ENCODE measurements around the gene MED1. TPM values are rescaled to one million over a fixed set of nuclear protein-coding genes. Genes with fewer than 3 reads are reported as not detected.
"Not testable (repeated sequence)": the region's sequence is repeated elsewhere in the genome, so short reads cannot be mapped to it uniquely, and the experiment has no call there.

The MED1 gene
- total RNA-seq, 1 donor from 2014 or later, result 63.7 TPM

GRCh38 chr17:39461926-39462569 lies 11.0 kb upstream of the MED1 start:
- Mint-ChIP-seq H3K4me1 (ENCODE audit: low read depth) (peaks cover 19% of the 10 kb centered on the region), H3K9me3 (no peaks in the 10 kb centered on the region), H3K27me3 (ENCODE audit: low read depth) (no peaks in the 10 kb centered on the region), H3K27ac (peak overlapping the region; percentile 99), H3K4me3 (ENCODE audit: low read depth) (peak overlapping the region; percentile 96), H3K36me3 (ENCODE audit: low read depth) (peaks cover 43% of the 10 kb centered on the region)
- DNase-seq (ENCODE audit: low spot score), result no peak
- intact Hi-C loops (cut with micrococcal nuclease), result loop anchor here (1.0 to 5.0 kb wide), 3 partner anchors 11 to 255 kb away; partner anchors contain the start of gene MED1

GRCh38 chr17:39461113-39461925 lies 10.3 kb upstream of the MED1 start, which contains the start of gene CDK12:
Gene CDK12 (plus strand): TSS chr17:39461486. CDS start chr17:39462072, 586 bp downstream.
- Mint-ChIP-seq H3K4me3 (ENCODE audit: low read depth) (peak within 1 kb of the TSS; percentile 96), H3K27me3 (ENCODE audit: low read depth) (no peaks in the 10 kb centered on the region), H3K4me1 (ENCODE audit: low read depth) (peaks cover 17% of the 10 kb centered on the region), H3K9me3 (no peaks in the 10 kb centered on the region), H3K27ac (peak within 1 kb of the TSS; percentile 99), H3K36me3 (ENCODE audit: low read depth) (peaks cover 39% of the 10 kb centered on the region)
- intact Hi-C loops (cut with micrococcal nuclease), result loop anchor here (1.0 to 5.0 kb wide), 3 partner anchors 10 to 254 kb away; partner anchors contain the start of gene MED1
- peak; percentile 94 for DNase-seq (ENCODE audit: low spot score)

DNA sequence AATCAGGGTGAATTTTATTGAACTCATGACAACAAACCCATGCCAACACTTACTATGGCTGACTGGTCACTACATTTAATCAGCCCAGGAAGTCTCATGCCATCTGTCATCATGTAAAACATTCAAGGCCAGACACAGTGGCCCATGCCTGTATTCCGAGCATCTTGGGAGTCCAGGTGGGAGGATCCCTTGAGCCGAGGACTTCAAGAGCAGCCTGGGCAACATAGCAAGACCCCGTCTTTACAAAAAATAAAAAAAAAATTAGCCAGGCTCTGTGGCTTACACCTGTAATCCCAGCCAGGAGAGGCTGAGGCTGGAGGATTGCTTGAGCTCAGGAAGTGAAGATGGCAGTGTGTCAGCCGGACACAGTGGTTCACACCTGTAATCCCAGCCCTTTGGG lies 4.9 kb upstream of the MED1 start:
- no peak for DNase-seq (ENCODE audit: low spot score)
- Mint-ChIP-seq H3K9me3 (no peaks in the 10 kb centered on the region), H3K4me3 (ENCODE audit: low read depth) (no peak overlapping the region), H3K27ac (no peak overlapping the region), H3K4me1 (ENCODE audit: low read depth) (peaks cover 7% of the 10 kb centered on the region), H3K36me3 (ENCODE audit: low read depth) (peaks cover 1% of the 10 kb centered on the region), H3K27me3 (ENCODE audit: low read depth) (no peaks in the 10 kb centered on the region)
- intact Hi-C loops (cut with micrococcal nuclease), result no loop called here

DNA sequence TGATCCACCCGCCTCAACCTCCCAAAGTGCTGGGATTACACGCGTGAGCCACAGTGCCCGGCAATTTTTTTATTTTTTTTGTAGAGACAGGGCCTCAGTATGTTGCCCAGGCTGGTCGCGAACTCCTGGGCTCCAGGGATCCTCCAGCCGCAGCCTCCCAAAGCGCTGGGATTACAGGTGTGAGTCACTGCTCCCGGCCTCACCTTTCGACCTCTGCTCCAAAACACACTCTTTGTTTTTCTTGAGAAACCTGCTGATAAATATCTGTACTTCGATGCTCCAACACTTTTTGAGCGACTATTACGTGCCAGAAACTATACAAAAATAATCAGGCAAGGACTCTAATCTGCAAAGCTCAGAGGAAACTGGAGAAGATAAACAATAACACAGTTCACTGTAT lies 1.0 kb downstream of the MED1 start:
- no peak for DNase-seq (ENCODE audit: low spot score)
- Mint-ChIP-seq H3K27me3 (ENCODE audit: low read depth) (no peaks in the 10 kb centered on the region), H3K4me1 (ENCODE audit: low read depth) (peaks cover 14% of the 10 kb centered on the region), H3K27ac (peak overlapping the region; percentile 96), H3K4me3 (ENCODE audit: low read depth) (peak overlapping the region; percentile 97), H3K9me3 (no peaks in the 10 kb centered on the region), H3K36me3 (ENCODE audit: low read depth) (peaks cover 30% of the 10 kb centered on the region)
- intact Hi-C loops (cut with micrococcal nuclease), result loop anchor here (2.0 kb wide), 1 partner anchor 45 kb away; no protein-coding TSS in a partner anchor

DNA sequence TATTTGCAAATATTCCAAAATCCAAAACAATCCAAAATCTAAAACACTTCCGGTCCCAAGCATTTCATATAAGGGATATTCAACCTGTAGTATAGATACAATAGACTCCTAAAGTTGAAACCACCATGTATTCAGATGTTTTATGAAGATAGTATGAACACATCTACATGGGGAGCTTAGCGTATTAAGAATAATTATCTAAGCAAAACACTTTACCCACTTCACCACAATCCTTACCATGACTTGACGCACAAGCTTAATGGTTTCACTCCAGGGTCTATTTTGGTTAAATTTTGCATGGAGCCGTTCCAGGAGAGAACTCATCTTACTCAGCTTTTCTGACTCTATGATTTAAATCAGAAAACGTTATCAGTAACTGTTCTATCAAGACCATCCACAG lies 3.5 kb downstream of the MED1 start:
- Mint-ChIP-seq H3K27me3 (ENCODE audit: low read depth) (no peaks in the 10 kb centered on the region), H3K36me3 (ENCODE audit: low read depth) (peaks cover 45% of the 10 kb centered on the region), H3K9me3 (no peaks in the 10 kb centered on the region), H3K4me1 (ENCODE audit: low read depth) (peaks cover 11% of the 10 kb centered on the region), H3K4me3 (ENCODE audit: low read depth) (no peak overlapping the region), H3K27ac (no peak overlapping the region)
- no peak for DNase-seq (ENCODE audit: low spot score)
- intact Hi-C loops (cut with micrococcal nuclease), result no loop called here

- intact Hi-C loops (cut with micrococcal nuclease), result no loop called here
- no peak overlapping the region for H3K27ac Mint-ChIP-seq
These were observed 7.7 kb downstream of the MED1 start for GRCh38 chr17:39443326-39443725.

DNA sequence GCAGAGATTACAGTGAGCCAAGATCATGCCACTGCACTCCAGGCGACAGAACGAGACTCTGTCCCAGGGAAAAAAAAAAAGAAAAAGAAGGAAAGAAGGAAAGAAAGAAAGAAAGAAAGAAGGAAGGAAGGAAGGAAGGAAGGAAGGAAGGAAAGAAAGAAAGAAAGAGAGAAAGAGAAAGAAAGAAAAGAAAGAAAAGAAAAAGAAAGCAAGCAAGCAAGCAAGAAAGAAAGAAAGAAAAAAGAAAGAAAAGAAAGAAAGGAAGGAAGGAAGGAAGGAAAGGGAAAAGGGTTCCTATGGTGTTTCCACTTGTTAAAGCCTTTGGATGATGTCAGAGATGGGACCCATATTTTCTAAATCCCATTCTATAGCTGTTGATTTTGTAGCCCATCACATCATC lies 11.2 kb downstream of the MED1 start:
- H3K27me3 Mint-ChIP-seq (ENCODE audit: low read depth); H3K4me1 Mint-ChIP-seq (ENCODE audit: low read depth); H3K27ac Mint-ChIP-seq; H3K4me3 Mint-ChIP-seq (ENCODE audit: low read depth); H3K9me3 Mint-ChIP-seq; intact Hi-C loops (cut with micrococcal nuclease); DNase-seq (ENCODE audit: low spot score): not testable (repeated sequence)
- peaks cover 57% of the 10 kb centered on the region for H3K36me3 Mint-ChIP-seq (ENCODE audit: low read depth)

More at GRCh38 chr17:39443326-39443725, 7.7 kb downstream of the MED1 start:
- H3K4me1 Mint-ChIP-seq (ENCODE audit: low read depth), result peaks cover 5% of the 10 kb centered on the region
- H3K4me3 Mint-ChIP-seq (ENCODE audit: low read depth), result no peak overlapping the region
- H3K27me3 Mint-ChIP-seq (ENCODE audit: low read depth), result no peaks in the 10 kb centered on the region
- no peaks in the 10 kb centered on the region for H3K9me3 Mint-ChIP-seq
- H3K36me3 Mint-ChIP-seq (ENCODE audit: low read depth), result peaks cover 66% of the 10 kb centered on the region
- DNase-seq (ENCODE audit: low spot score), result no peak

DNA sequence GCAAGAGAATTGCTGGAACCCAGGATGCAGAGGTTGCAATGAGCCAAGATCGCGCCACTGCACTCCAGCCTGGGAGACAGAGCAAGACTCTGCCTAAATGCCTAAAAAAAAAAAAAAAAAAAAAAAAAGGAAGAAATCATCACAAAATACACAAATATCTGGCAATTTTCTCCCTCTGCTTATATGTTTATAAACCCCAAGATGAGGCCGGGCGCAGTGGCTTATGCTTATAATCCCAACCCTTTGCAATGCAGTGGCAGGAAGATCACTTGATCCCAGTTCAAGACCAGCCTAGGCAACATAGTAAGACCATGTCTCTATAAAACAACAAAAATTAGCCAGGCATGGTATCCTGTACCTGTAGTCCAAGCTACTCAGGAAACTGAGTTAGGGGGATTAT lies 21.5 kb downstream of the MED1 start:
- Mint-ChIP-seq H3K27me3 (ENCODE audit: low read depth) (no peaks in the 10 kb centered on the region), H3K4me1 (ENCODE audit: low read depth) (no peaks in the 10 kb centered on the region), H3K9me3 (no peaks in the 10 kb centered on the region), H3K27ac (no peak overlapping the region), H3K4me3 (ENCODE audit: low read depth) (no peak overlapping the region), H3K36me3 (ENCODE audit: low read depth) (peaks cover 51% of the 10 kb centered on the region)
- no peak for DNase-seq (ENCODE audit: low spot score)
- intact Hi-C loops (cut with micrococcal nuclease), result no loop called here

GRCh38 chr17:39416141-39416540 lies 34.9 kb downstream of the MED1 start:
- no peak for DNase-seq (ENCODE audit: low spot score)
- Mint-ChIP-seq H3K36me3 (ENCODE audit: low read depth) (peaks cover 52% of the 10 kb centered on the region), H3K4me3 (ENCODE audit: low read depth) (no peak overlapping the region), H3K27me3 (ENCODE audit: low read depth) (no peaks in the 10 kb centered on the region), H3K4me1 (ENCODE audit: low read depth) (no peaks in the 10 kb centered on the region), H3K9me3 (no peaks in the 10 kb centered on the region), H3K27ac (no peak overlapping the region)
- intact Hi-C loops (cut with micrococcal nuclease), result no loop called here

DNA sequence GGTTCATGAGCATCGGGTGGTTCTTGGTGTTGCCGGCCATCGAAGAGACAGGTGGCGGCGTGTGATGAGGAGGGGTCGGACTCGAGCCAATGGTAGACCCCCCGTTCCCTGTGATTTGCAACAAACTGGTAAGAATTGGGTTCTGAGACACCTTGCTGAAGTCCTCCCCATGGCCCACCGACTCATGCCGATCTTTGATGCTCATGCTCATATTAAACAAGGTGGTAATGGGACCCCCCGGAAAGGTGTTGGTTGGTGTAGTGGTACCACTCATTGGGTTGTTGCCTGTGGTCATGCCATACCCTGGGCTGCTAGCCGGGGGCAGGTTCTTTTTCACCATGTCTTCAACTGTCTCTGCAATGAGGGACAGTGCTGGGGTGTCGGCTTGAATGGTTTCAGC lies 40.8 kb downstream of the MED1 start:
- DNase-seq (ENCODE audit: low spot score), result no peak
- intact Hi-C loops (cut with micrococcal nuclease), result no loop called here
- Mint-ChIP-seq H3K27ac (no peak overlapping the region), H3K36me3 (ENCODE audit: low read depth) (peaks cover 66% of the 10 kb centered on the region), H3K4me1 (ENCODE audit: low read depth) (peaks cover 15% of the 10 kb centered on the region), H3K27me3 (ENCODE audit: low read depth) (no peaks in the 10 kb centered on the region), H3K9me3 (no peaks in the 10 kb centered on the region), H3K4me3 (ENCODE audit: low read depth) (no peak overlapping the region)

DNA sequence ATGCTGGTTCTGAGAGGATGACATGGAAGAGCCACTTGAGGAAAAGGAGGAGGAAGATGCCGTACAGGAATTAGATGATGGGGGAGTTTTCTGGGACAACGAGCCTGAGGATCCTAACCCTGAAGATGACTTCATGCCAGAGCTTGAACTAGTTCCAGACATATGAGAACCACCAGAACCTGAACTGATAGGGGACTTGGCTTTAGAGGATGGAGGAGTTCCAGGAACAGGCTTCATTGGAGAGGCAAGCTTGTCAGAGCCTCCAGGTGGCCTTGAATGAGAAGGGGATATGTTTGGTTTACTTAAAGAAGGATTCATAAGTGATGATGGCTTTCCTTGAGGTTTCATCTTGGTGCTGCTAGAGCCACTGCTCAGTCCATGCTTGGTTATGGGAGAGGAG lies 42.7 kb downstream of the MED1 start:
- H3K36me3 Mint-ChIP-seq (ENCODE audit: low read depth), result peaks cover 62% of the 10 kb centered on the region
- intact Hi-C loops (cut with micrococcal nuclease), result no loop called here

GRCh38 chr17:39406951-39407350 lies 44.1 kb downstream of the MED1 start:
- DNase-seq (ENCODE audit: low spot score), result no peak
- Mint-ChIP-seq H3K4me3 (ENCODE audit: low read depth) (no peak overlapping the region), H3K27me3 (ENCODE audit: low read depth) (no peaks in the 10 kb centered on the region), H3K9me3 (no peaks in the 10 kb centered on the region), H3K27ac (peak overlapping the region; percentile 72), H3K36me3 (ENCODE audit: low read depth) (peaks cover 59% of the 10 kb centered on the region), H3K4me1 (ENCODE audit: low read depth) (peaks cover 32% of the 10 kb centered on the region)
- intact Hi-C loops (cut with micrococcal nuclease), result no loop called here

More for the DNA sequence above, 42.7 kb downstream of the MED1 start:
- H3K4me1 Mint-ChIP-seq (ENCODE audit: low read depth), result peaks cover 27% of the 10 kb centered on the region
- H3K27ac Mint-ChIP-seq, result no peak overlapping the region
- DNase-seq (ENCODE audit: low spot score), result no peak
- H3K9me3 Mint-ChIP-seq, result no peaks in the 10 kb centered on the region
- H3K4me3 Mint-ChIP-seq (ENCODE audit: low read depth), result no peak overlapping the region
- H3K27me3 Mint-ChIP-seq (ENCODE audit: low read depth), result no peaks in the 10 kb centered on the region

GRCh38 chr17:39405436-39405835 lies 45.6 kb downstream of the MED1 start:
- peaks cover 36% of the 10 kb centered on the region for H3K4me1 Mint-ChIP-seq (ENCODE audit: low read depth)

More at GRCh38 chr17:39405436-39405835, 45.6 kb downstream of the MED1 start:
- H3K4me3 Mint-ChIP-seq (ENCODE audit: low read depth), result no peak overlapping the region
- no peak for DNase-seq (ENCODE audit: low spot score)
- peak overlapping the region; percentile 84 for H3K27ac Mint-ChIP-seq
- intact Hi-C loops (cut with micrococcal nuclease), result loop anchor here (2.0 kb wide), 2 partner anchors 45 to 55 kb away; partner anchors contain the start of genes CDK12 and MED1
- no peaks in the 10 kb centered on the region for H3K9me3 Mint-ChIP-seq
- H3K27me3 Mint-ChIP-seq (ENCODE audit: low read depth), result no peaks in the 10 kb centered on the region
- peaks cover 49% of the 10 kb centered on the region for H3K36me3 Mint-ChIP-seq (ENCODE audit: low read depth)

Measured in activated T-helper 2 cell treated with anti-CD3 and anti-CD28 coated beads, Interferon-gamma antibody, Interleukin-2, Interleukin-4, amounts not matched to agents 10 μg/mL and 5 μg/mL and 100 μg/mL, durations not matched to agents 14 hours and 24 hours and 36 hours (primary cell).